HG03039 (cell line): ENCODE measurements around the gene ARL4A.

ENCODE experiments used
- ATAC-seq: cut with Tn5 transposase; IDR thresholded peaks from one replicate; pipeline ENCODE4 v1.9.1; 2021; ENCODE audit warnings: mild to moderate bottlenecking, moderate library complexity; ENCODE audit not compliant: unreplicated experiment

Gene ARL4A

GRCh38 chr7:12699299-12699698 lies 11.9 kb downstream of the ARL4A start:
- ATAC-seq = no peak

- ATAC-seq = no peak
These were observed 14.0 kb downstream of the ARL4A start for GRCh38 chr7:12701433-12701832.

GRCh38 chr7:12703881-12704280 lies 16.4 kb downstream of the ARL4A start:
- no peak for ATAC-seq

DNA sequence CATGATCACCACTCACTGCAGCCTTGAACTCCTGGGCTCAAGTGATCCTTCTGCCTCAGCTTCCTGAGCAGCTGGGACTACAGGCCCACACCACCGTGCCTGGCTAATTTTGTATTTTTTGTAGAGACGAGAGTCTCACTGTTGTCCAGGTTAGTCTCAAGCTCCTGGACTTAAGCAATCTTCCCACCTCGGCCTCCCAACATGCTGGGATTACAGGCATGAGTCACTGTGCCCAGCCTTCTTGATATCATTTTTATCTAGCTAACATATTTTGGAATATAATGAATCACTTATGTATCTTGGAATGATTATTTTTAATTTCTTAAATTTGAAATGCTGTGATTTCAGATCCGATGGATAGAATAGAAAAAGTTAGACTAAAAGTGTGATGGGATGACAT lies 18.4 kb downstream of the ARL4A start:
- ATAC-seq = no peak

- no peak for ATAC-seq
These were observed 19.6 kb downstream of the ARL4A start for GRCh38 chr7:12706900-12707536.

- no peak for ATAC-seq
These were observed 20.9 kb downstream of the ARL4A start for GRCh38 chr7:12708314-12708713.

DNA sequence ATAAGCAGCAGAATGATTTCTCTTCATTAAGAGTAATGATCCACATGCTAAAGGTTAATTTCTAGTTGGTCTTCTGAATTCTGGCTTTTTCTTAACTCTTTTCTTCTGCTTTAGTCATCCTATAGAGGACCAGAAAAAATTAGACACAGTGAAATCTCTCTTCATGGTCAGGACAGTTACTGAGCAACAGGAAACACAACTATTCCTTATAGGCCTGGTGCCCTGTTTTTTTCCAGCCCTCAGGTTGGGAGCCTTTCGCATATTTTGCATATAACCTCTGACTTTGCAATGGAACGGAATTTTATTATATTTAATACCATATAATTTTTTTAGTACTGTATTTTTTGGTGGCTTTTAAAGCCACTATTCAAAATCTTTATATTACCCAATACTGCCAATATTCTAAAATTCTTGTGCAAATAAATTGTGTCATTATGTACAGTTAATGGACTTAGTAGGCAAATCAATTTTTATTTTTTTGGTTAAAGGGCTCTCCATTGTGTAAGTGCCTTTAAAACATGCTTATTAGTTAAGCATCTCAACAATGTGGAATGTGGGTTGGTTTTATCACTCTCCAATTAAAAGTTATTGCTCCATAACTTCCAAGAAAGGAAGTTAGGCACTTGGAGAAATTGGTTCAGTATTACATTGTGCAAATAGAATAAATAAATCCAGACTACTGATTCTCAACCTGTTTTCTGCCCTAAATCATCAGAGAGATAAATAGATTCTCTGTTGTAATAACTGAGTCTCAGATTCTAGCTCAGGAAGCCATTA lies 22.5 kb downstream of the ARL4A start:
- ATAC-seq = no peak

- no peak for ATAC-seq
These were observed 23.7 kb downstream of the ARL4A start for GRCh38 chr7:12711124-12711523.

GRCh38 chr7:12712236-12712635 lies 24.8 kb downstream of the ARL4A start:
- no peak for ATAC-seq

DNA sequence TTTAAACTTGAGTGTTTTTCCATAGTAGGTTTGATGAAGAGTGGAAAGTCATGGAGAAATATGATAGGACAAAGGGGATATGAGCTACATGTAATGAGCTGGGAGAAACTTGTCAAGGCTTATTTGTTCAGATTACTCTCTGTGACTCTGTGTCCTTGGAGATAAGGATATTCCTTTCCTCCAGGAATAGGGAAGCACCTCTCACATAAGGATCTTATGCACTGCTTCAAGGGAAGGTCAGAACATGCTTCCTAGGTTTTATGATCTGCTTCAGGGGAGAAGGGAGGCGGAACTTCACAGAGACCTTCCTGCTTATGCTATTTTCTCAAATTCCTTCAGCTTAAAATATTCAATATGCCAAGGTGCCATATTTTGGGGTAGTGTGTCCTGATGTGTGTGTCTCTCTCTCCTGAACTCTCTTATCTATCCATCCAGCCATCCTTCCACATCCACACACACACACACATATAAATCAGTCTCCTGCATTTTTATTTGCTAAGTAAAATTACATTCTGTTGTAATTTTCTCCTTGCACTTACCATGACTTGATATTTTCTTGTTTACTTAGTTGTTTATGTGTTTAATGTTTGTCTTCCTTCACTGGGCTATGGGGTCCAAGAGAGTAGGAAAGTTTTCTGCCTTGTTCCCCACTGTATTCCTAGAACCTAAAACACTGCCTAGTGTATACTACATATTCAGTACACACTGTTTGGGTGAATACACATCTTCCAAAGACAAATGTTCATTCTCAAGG lies 26.4 kb downstream of the ARL4A start:
- ATAC-seq = no peak

- no peak for ATAC-seq
These were observed 26.9 kb downstream of the ARL4A start for GRCh38 chr7:12714379-12714737.

DNA sequence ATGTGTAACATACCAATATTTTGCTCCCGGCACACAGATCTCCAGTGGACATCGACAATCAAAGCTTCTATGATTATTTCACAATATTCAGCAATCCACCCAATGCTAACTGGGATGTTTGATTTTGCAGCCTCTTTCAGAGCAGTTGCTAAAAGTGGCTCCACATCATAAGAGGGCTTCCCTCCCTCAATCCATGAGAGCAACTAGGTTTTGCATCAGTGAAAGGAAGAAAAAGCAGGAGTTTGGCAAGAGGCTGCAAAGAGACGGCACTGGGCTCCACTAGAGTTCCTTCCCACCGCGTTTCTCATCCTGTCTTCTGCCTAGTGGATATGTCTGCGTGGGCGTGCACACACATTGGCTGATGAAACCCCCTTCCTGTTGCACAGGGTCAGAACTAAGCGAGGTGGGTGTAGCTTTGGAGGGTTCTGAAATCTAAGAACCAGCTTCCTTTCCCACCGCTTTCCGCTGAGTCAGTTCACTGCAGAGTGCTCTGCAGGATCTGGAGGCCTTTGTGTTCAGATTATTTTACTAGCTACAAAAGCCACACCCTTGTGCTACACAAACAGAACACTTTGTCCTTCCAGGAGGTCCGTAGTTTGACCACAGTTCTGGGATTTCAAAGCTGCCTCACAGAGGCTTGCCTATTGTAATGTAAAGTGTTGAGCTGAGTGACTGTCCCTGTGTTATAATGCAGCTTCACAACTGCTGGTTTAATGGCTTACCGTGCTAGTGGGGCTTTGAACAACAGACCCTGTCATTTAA lies 28.1 kb downstream of the ARL4A start:
- no peak for ATAC-seq

GRCh38 chr7:12716134-12716681 lies 28.8 kb downstream of the ARL4A start:
- no peak for ATAC-seq

GRCh38 chr7:12716722-12717121 lies 29.3 kb downstream of the ARL4A start:
- no peak for ATAC-seq

- no peak for ATAC-seq
These were observed 31.9 kb downstream of the ARL4A start for GRCh38 chr7:12719141-12719919.

DNA sequence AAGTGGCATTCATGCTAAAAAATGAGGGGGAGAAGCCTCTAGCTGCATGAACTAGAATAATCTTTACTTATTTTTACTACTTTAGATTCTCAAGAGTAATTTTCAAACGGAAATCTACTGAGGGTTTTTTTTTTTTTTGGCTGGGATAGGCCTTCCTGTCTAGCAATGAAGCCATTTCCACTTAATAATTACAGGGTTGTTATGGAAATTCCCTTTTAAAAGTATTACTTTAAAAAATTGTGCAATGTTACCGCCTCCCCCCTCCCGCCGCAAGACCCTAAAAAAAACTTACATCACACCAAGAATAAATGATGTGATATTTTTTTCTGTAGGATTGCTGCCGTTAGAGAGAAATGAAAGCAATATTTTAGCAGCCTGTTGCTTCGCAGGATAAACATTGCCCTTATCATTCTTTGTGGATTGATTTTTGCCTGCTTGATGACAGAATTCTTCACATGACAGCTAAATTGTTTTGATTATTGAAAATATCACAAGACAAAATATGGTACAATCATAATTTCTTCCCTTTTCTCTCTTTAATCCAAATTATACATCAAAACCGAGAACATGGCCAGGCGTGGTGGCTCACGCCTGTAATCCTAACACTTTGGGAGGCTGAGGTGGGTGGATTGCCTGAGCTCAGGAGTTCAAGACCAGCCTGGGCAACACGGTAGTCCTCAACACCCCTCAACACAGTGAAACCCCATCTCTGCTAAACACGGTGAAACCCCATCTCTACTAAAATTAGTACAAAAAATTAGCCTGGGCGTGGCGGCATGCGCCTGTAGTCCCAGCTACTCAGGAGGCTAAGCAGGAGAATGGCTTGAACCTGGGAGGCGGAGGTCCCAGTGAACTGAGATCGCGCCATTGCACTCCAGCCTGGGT lies 32.8 kb downstream of the ARL4A start:
- ATAC-seq = no peak

- no peak for ATAC-seq
These were observed 33.9 kb downstream of the ARL4A start for GRCh38 chr7:12721286-12721830.

GRCh38 chr7:12722136-12722535 lies 34.7 kb downstream of the ARL4A start:
- no peak for ATAC-seq
